NCI-H460 (cell line): Measurements from ENCODE around the gene SSUH2. TPM values are rescaled to one million over a fixed set of nuclear protein-coding genes. Genes with fewer than 3 reads are reported as not detected.
A peak's percentile ranks its signal among the peaks of the same experiment; 100 is the strongest.

Experiments used
- DNase-seq: peaks from one replicate; pipeline ENCODE4 v3.0.0-alpha.2; 2016; ENCODE audit warnings: low read depth; ENCODE audit errors: extremely low read depth
- total RNA-seq: library from RNA; depleted of rRNA; stranded (reverse); fragments of >200 nt; shearing (Covaris generic); gene quantifications from 2 replicates; pipeline ENCODE4 v1.2.3, GENCODE V29; 2014

Gene SSUH2
- total RNA-seq, 1 experiment from 2014 or later: 0.27 TPM

GRCh38 chr3:8645712-8646111, 1.1 kb upstream of the SSUH2 start:
- no peak for DNase-seq

GRCh38 chr3:8643693-8644365, 769 bp downstream of the SSUH2 start:
- no peak for DNase-seq

- DNase-seq: no peak
Observed at GRCh38 chr3:8642001-8642400, 2.6 kb downstream of the SSUH2 start.

GRCh38 chr3:8641472-8641871, 3.1 kb downstream of the SSUH2 start:
- no peak for DNase-seq

GRCh38 chr3:8640223-8640622, 4.4 kb downstream of the SSUH2 start:
- no peak for DNase-seq

DNA sequence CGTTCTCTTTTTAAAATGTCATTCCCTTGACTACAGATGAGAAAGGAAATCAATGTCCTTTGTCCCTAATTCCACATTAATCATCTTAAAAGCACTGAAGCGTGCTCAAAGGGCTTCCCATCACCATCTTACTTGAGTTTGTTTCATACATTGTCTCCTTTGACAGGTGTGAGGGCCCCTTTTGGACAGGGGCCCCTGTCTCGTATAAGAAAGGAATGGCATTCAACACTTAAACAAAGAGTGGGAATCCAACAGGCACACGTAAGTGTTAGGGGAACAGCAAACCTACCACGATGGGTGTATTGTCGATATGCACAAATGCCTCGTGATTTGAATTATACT, 5.0 kb downstream of the SSUH2 start:
- no peak for DNase-seq

DNA sequence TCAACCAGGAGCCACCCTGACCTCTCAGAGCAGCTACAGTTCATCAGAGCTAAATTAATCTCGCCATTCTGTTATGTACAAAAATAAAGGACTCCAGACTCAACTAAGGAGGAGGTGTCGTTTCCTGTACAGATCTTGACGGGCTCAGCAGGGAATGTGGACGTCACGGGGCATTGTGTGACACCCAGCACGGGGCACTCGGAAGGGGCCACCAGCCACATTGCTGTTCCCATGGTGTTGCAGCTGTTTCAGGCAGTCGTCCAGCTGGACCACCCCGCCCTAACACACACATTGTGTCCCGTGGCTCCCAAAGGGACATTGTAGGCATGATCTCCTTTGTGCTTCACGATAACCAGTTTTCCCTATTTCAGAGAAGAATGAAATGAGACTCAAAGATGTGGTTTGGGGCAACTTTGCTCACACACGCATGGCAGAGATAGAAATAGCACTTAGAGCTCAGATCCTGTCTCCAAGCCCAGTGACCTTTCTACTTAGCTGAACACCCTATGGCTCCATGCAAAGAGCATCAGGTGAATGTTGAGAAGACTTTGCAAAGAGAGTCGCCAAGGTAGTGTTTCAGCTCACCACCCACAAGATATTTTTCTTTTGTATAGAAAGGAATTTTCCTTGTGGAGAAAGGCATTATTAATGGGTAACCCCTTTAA, 5.5 kb downstream of the SSUH2 start:
- no peak for DNase-seq

DNA sequence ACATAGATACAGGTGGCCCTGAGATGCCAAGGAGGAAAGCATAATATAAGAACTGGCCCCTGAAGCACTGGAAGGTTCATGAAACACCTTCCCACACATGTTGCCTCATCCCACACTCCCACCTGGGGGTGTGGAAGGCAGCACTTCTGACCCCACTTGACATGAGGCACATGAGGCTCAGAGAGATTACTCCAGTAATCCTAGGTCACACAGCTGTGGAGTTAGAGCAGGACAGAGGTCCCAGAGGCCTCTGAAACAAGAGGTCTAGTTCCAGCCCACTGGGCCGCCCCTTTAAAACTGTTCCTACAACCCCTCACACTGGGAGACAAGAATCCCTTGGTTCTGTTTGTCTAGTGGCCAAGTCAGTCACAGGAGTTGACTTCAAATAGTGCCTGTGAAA, 7.2 kb downstream of the SSUH2 start:
- DNase-seq: no peak

DNA sequence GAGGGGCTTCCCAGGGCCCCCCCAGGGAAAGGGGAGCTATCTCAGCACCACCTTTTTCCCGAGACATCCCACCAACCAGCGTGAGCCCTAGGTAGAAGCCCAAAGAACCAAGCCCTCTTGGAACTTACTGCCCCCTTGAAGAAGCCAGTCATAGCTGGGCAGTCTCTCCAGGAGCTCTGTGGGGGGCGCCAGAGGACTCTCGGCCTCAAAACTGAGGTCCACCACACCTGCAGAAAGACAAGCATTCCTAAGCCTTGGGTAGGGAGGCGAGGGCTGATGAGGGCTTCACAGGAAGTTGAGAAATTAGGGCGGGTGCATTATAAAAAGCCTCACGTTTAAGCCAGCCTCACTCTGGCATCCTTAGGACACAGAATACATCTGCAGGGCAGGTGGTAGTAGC, 9.0 kb downstream of the SSUH2 start:
- DNase-seq: no peak

- no peak for DNase-seq
Observed at GRCh38 chr3:8635125-8635524, 9.5 kb downstream of the SSUH2 start.

- no peak for DNase-seq
Observed at GRCh38 chr3:8632402-8633237, 12.0 kb downstream of the SSUH2 start.

DNA sequence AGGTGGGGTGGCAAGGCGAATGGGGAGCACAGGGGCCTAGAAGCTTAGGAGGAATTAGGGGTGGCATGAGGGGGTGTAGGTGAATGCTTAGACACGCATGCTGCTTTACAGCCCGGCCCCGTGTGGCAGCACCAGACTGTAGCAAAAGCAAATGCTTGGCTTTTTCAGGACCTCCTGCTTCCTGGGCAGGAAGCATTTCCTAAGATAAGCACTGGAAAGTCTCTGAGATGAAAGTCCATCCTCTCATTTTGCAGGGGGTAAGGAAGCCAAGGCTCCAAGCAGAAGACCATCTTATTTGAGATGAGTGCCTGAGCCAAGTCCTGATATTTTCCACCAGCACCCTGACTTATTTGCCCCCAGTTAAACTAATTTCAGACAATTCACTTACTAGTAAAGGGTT, 12.9 kb downstream of the SSUH2 start:
- no peak for DNase-seq

- peak; percentile 96 for DNase-seq
Observed at GRCh38 chr3:8629151-8630021, 15.2 kb downstream of the SSUH2 start.

- DNase-seq: no peak
Observed at GRCh38 chr3:8627949-8628348, 16.6 kb downstream of the SSUH2 start.

- no peak for DNase-seq
Observed at GRCh38 chr3:8627201-8627940, 17.2 kb downstream of the SSUH2 start.

- DNase-seq: no peak
Observed at GRCh38 chr3:8625991-8626390, 18.6 kb downstream of the SSUH2 start.

DNA sequence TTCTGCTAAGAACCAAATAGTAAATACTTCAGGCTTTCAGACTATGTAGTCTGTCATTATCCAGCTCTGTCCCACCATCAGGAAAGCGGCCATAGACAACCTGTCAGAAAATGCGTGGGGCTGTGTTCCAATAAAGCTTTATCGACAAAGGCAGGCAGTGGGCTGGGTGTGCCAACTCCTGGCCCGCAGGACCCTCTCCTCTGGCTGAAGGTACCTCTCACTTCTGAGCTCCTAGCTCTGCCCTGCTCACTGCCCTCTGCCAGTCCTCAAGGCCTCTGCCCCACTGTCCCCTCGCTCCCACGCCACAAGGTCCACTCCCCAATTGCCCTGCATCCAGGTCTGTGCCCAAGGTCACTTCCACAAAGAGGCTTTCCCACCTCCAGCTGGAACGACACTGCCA, 20.0 kb downstream of the SSUH2 start:
- no peak for DNase-seq

DNA sequence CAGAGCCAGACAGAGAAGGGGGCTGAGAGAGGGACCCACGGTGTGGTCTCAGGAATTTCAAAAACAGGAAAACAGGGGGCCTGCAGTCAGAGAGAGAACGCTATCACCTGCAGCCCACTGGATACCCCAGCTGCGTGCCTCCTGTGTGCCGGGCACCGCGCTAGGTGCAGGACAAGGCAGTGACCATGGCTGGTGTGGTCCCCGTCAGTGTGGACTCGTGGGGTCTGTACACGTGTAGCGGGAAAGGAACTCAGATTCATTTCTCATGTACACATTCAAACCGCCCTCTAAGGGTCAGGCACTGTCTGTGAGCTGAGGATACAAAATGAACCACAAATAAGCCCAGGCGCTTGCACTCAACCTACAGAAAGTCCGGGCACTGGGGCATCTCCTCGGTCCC, 20.9 kb downstream of the SSUH2 start:
- no peak for DNase-seq

- DNase-seq: peak; percentile 53
Observed at GRCh38 chr3:8622873-8623691, 21.5 kb downstream of the SSUH2 start.
